Measurements from ENCODE around the gene PPIG. TPM values are rescaled to one million over a fixed set of nuclear protein-coding genes. Genes with fewer than 3 reads are reported as not detected.

Gene PPIG
- total and polyA plus RNA-seq, 2 donors (not counting 1 experiment from before 2014, with no cell fraction given): 21.5 to 78.6 TPM

GRCh38 chr2:169683054-169683424 is 98.9 kb downstream of the PPIG start:
- Histone ChIP-seq H2AFZ (ENCODE audit: insufficient read depth, low read depth, low read length, poor library complexity, severe bottlenecking) (no peak overlapping the region), H3K4me2 (replicated peaks; ENCODE audit: low read depth, low read length, poor library complexity, severe bottlenecking) (no peak overlapping the region), H3K4me3 (ENCODE audit: control extremely low read depth in 1 of 5, extremely low read depth in 1 of 5, insufficient read depth in 1 of 5, low read depth in 2 of 5, low read length in 4 of 5) (no peak overlapping the region), H3K36me3 (replicated peaks in 1 of 2; ENCODE audit: control extremely low read depth in 1 of 2, control insufficient read depth in 1 of 2, extremely low read depth in 1 of 2, insufficient read depth in 2 of 2, low read length in 1 of 2) (no peaks in the 10 kb centered on the region), H3K79me2 (ENCODE audit: control insufficient read depth, insufficient read depth, low read length) (no peaks in the 10 kb centered on the region), H4K20me1 (ENCODE audit: control insufficient read depth, insufficient read depth, low read length, poor library complexity, severe bottlenecking) (no peaks in the 10 kb centered on the region), H3K9me3 (ENCODE audit: control extremely low read depth in 1 of 3, control insufficient read depth in 2 of 3, insufficient read depth in 1 of 3, low read length in 2 of 3) (no peaks in the 10 kb centered on the region), H3K4me1 (ENCODE audit: control insufficient read depth in 2 of 2, insufficient read depth in 2 of 2, low read length in 2 of 2) (no peaks in the 10 kb centered on the region), H3K27me3 (replicated peaks in 1 of 4; ENCODE audit: control extremely low read depth in 1 of 4, control insufficient read depth in 3 of 4, insufficient read depth in 4 of 4, low read length in 3 of 4) (peaks cover 0 to 4% (median 0%) of the 10 kb centered on the region in 4 experiments), H3K27ac (ENCODE audit: low read length in 2 of 2) (no peak overlapping the region), H3K9ac (ENCODE audit: low read length) (no peak overlapping the region)
- H3K4me1 Mint-ChIP-seq: no peaks in the 10 kb centered on the region
- no CpG with 5 or more reads among the region's 3 CpGs for WGBS (ENCODE audit: insufficient coverage)
- H3K27ac Mint-ChIP-seq: no peak overlapping the region
- TF ChIP-seq CTCF (IDR thresholded peaks at IDR 0.05) (no peak), EZH2 (IDR thresholded peaks at IDR 0.05; ENCODE audit: borderline replicate concordance, insufficient read depth, low read depth, low read length, poor library complexity, severe bottlenecking) (no peak)
- ChIA-PET CTCF (interaction anchor here (1.0 to 1.3 kb wide), 2 partner anchors 8 to 10 kb away, joined by 3 to 4 read pairs; no protein-coding TSS in a partner anchor), POLR2A (no interaction called here)
- ATAC-seq (ENCODE audit: low read depth): no peak
- H3K27me3 Mint-ChIP-seq: peaks cover 2% of the 10 kb centered on the region
- DNase-seq: no peak
- H3K9me3 Mint-ChIP-seq (ENCODE audit: insufficient read depth): no peaks in the 10 kb centered on the region
- no peak overlapping the region for H3K4me3 Mint-ChIP-seq
- intact Hi-C loops (cut with micrococcal nuclease): no loop called here

GRCh38 chr2:169683425-169684134 is 99.4 kb downstream of the PPIG start:
- intact Hi-C loops (cut with micrococcal nuclease): no loop called here
- no peak overlapping the region for H3K9ac ChIP-seq (ENCODE audit: low read length)
- Mint-ChIP-seq H3K9me3 (ENCODE audit: insufficient read depth) (peaks cover 2% of the 10 kb centered on the region), H3K27ac (no peak overlapping the region), H3K27me3 (peaks cover 6% of the 10 kb centered on the region), H3K4me1 (no peaks in the 10 kb centered on the region), H3K4me3 (no peak overlapping the region)
- no peak overlapping the region for H3K4me3 ChIP-seq (ENCODE audit: control extremely low read depth in 1 of 5, extremely low read depth in 1 of 5, insufficient read depth in 1 of 5, low read depth in 2 of 5, low read length in 4 of 5)
- no peaks in the 10 kb centered on the region for H3K36me3 ChIP-seq (replicated peaks in 1 of 2; ENCODE audit: control extremely low read depth in 1 of 2, control insufficient read depth in 1 of 2, extremely low read depth in 1 of 2, insufficient read depth in 2 of 2, low read length in 1 of 2)
- H3K4me2 ChIP-seq (replicated peaks; ENCODE audit: low read depth, low read length, poor library complexity, severe bottlenecking): no peak overlapping the region
- ChIA-PET POLR2A (no interaction called here), CTCF (interaction anchor here (1.0 to 1.3 kb wide), 2 partner anchors 9 kb away, joined by 3 to 4 read pairs; no protein-coding TSS in a partner anchor)
- H3K4me1 ChIP-seq (ENCODE audit: control insufficient read depth in 2 of 2, insufficient read depth in 2 of 2, low read length in 2 of 2): no peaks in the 10 kb centered on the region
- ATAC-seq (ENCODE audit: low read depth): no peak
- no peak overlapping the region for H2AFZ ChIP-seq (ENCODE audit: insufficient read depth, low read depth, low read length, poor library complexity, severe bottlenecking)
- no peaks in the 10 kb centered on the region for H3K79me2 ChIP-seq (ENCODE audit: control insufficient read depth, insufficient read depth, low read length)
- peaks cover 0 to 4% (median 0%) of the 10 kb centered on the region in 4 experiments for H3K27me3 ChIP-seq (replicated peaks in 1 of 4; ENCODE audit: control extremely low read depth in 1 of 4, control insufficient read depth in 3 of 4, insufficient read depth in 4 of 4, low read length in 3 of 4)
- no peak for DNase-seq
- WGBS (ENCODE audit: insufficient coverage): 92% methylated on average over 2 of the region's 3 CpGs
- no peaks in the 10 kb centered on the region for H3K9me3 ChIP-seq (ENCODE audit: control extremely low read depth in 1 of 3, control insufficient read depth in 2 of 3, insufficient read depth in 1 of 3, low read length in 2 of 3)
- TF ChIP-seq CTCF (IDR thresholded peaks at IDR 0.05): no peak
- TF ChIP-seq EZH2 (IDR thresholded peaks at IDR 0.05; ENCODE audit: borderline replicate concordance, insufficient read depth, low read depth, low read length, poor library complexity, severe bottlenecking): no peak
- no peak overlapping the region for H3K27ac ChIP-seq (ENCODE audit: low read length in 2 of 2)
- no peaks in the 10 kb centered on the region for H4K20me1 ChIP-seq (ENCODE audit: control insufficient read depth, insufficient read depth, low read length, poor library complexity, severe bottlenecking)

Data from B cell (primary cell).